HK-2 (cell line): ENCODE data around the gene C12orf42.

Source experiments
- DNase-seq: peaks from one replicate; pipeline ENCODE4 v3.0.0-alpha.2; 2018; ENCODE audit not compliant: unreplicated experiment

Gene C12orf42

DNA sequence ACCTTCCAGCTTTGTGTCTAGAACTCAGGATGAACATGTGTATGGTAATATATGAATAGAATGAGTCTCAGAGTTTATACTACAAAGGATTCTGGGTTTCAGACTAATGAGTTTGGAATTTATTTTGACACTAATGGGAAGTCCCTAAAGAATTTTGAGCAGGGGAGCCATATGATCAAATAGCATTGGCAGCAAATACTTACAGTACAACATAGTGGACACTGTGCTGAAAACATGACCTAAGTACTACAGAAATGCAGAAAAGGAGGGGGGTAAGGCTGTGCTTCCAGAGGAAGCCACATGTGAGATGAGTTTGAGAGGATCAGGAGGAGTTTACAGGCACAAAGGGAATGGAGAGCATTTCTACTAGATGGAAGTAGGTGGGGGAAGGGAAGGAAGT lies 225.8 kb downstream of the C12orf42 start:
- DNase-seq, result no peak

DNA sequence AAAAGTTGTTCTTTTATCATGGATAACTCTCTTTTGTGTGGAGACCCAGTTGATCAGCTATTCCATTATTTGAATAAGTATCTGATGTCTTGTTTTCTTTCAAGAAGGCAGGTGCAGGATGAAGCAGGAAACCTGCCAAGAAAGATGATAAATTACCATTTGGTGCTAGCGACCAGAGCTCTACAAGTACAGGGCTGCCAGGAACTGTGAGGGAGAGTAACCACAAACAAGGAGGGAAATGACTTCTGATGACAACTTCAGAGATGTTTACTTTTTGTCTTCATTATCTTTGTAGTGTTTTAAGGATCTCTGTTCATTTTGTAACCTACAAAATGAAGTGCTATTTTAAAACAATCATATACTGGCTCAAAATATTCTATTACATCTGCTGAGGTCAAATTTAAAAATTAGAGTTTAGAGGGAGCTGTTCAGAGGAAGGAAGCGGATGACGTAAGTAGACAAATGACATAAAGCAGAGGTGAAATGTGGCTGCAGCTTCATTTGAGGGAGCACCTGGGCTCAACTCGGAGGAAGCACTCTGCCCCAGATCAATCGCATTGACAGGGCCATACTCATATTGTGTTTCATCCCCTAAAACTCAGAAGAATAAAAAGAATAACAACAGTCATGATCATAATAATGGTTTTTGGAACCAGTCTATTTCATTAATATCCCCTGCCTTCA lies 226.8 kb downstream of the C12orf42 start:
- DNase-seq, result no peak

DNA sequence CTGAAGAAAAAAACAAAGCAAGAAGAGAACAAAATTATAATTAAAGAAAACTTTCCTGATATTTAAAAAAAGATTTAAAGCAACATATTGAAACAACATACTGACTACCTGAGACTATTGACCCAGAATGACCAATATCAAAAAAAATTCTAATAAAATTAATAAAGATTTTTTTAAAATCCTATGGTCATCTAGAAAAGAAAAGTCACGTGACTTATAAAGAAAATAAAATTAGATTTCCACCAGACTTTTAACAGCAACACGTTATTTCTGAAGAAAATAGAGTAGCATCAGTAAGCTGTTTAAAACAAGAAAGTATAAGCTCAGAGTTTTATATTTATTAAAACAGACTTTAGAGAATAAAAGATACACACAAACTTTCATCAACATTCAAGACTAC lies 238.0 kb downstream of the C12orf42 start:
- DNase-seq, result no peak
